ENCODE measurements around the gene FCRL3.

Gene FCRL3

GRCh38 chr1:157682710-157683437 is 17.7 kb downstream of the FCRL3 start:
- DNase-seq, result no peak

GRCh38 chr1:157678721-157679120 is 21.8 kb downstream of the FCRL3 start:
- DNase-seq, result no peak

GRCh38 chr1:157673008-157673407 is 27.6 kb downstream of the FCRL3 start:
- DNase-seq, result no peak

GRCh38 chr1:157671895-157672294 is 28.7 kb downstream of the FCRL3 start:
- DNase-seq, result no peak

GRCh38 chr1:157659576-157660247 is 40.9 kb downstream of the FCRL3 start:
- DNase-seq, result no peak

GRCh38 chr1:157658571-157658970 is 42.0 kb downstream of the FCRL3 start:
- no peak for DNase-seq

GRCh38 chr1:157653494-157653873 is 47.1 kb downstream of the FCRL3 start:
- no peak for DNase-seq

GRCh38 chr1:157652859-157653493 is 47.6 kb downstream of the FCRL3 start:
- no peak for DNase-seq

GRCh38 chr1:157648317-157648716 is 52.3 kb downstream of the FCRL3 start:
- DNase-seq, result no peak

- DNase-seq, result no peak
Observed at GRCh38 chr1:157646144-157646543, 54.4 kb downstream of the FCRL3 start.

GRCh38 chr1:157641177-157641576 is 59.4 kb downstream of the FCRL3 start:
- DNase-seq, result no peak

- DNase-seq, result no peak
Observed at GRCh38 chr1:157639800-157640199, 60.8 kb downstream of the FCRL3 start.

GRCh38 chr1:157628773-157629172 is 71.8 kb downstream of the FCRL3 start:
- DNase-seq, result no peak
